HEK293 (cell line): Measurements from ENCODE around the gene SERAC1.

Experiments used
- CTCF ChIA-PET: fragments of 350-600 bp; formaldehyde crosslinking; extraction: SDS; loops from one replicate; lab custom pipeline; 2021; ENCODE audit warnings: antibody characterized with exemption; lab: Yijun Ruan, JAX
- POLR2A ChIA-PET: fragments of 300-600 bp; formaldehyde crosslinking; extraction: SDS; loops from one replicate; lab custom pipeline; 2020; ENCODE audit warnings: antibody characterized with exemption, inconsistent platforms; lab: Yijun Ruan, JAX
- H3K27ac ChIP-seq: fragments of 200-500 bp; sonication (Bioruptor generic); 2 replicates; pipeline ENCODE4 v1.5.1; 2014; ENCODE audit warnings: low read depth, low read length, control low read depth, inconsistent platforms; ENCODE audit errors: extremely low read depth
- H3K36me3 ChIP-seq, 2 experiments: fragments of 200-500 bp in 1 of 2; sonication (Bioruptor generic) in 1 of 2; 1 replicate in 1 of 2; 2 replicates in 1 of 2; pipeline ENCODE4 v1.5.1; 2014 to 2017; ENCODE audit warnings: inconsistent platforms in 2 of 2, low read length in 2 of 2; ENCODE audit not compliant: control insufficient read depth in 2 of 2, insufficient read depth in 1 of 2
- H3K4me1 ChIP-seq: fragments of 200-500 bp; sonication (Bioruptor generic); 2 replicates; pipeline ENCODE4 v1.5.1; 2014; ENCODE audit warnings: mild to moderate bottlenecking, low read length, inconsistent platforms; ENCODE audit not compliant: control insufficient read depth, insufficient read depth
- H3K4me3 ChIP-seq: 2 replicates; pipeline ENCODE4 v1.5.1; 2011; ENCODE audit warnings: low read depth, mild to moderate bottlenecking, control low read depth, low read length, moderate library complexity
- H3K9me3 ChIP-seq: fragments of 200-500 bp; sonication (Bioruptor generic); 2 replicates; pipeline ENCODE4 v1.5.1; 2014; ENCODE audit warnings: low read depth, low read length, inconsistent platforms; ENCODE audit not compliant: control insufficient read depth, insufficient read depth
- CTCF ChIP-seq: fragments of 450-650 bp; formaldehyde crosslinking; IDR thresholded peaks from 2 replicates; pipeline ENCODE4 v1.5.1; 2016; ENCODE audit warnings: missing biosample characterization, missing genetic modification characterization
- KLF1 ChIP-seq: fragments of 450-650 bp; formaldehyde crosslinking; IDR thresholded peaks from 2 replicates; pipeline ENCODE4 v1.5.1; 2016; ENCODE audit warnings: missing biosample characterization, missing genetic modification characterization
- KLF17 ChIP-seq: fragments of 450-650 bp; formaldehyde crosslinking; IDR thresholded peaks from 2 replicates; pipeline ENCODE4 v1.5.1; 2016; ENCODE audit warnings: missing biosample characterization, missing genetic modification characterization
- MEIS1 ChIP-seq: sonication (generic); formaldehyde crosslinking; IDR thresholded peaks from 2 replicates; pipeline ENCODE4 v1.8.1; 2022; ENCODE audit warnings: missing genetic modification reagents, mild to moderate bottlenecking, borderline replicate concordance
- OSR2 ChIP-seq: fragments of 450-650 bp; formaldehyde crosslinking; IDR thresholded peaks from 2 replicates; pipeline ENCODE4 v1.5.1; 2016; ENCODE audit warnings: missing biosample characterization, missing genetic modification characterization
- PRDM1 ChIP-seq: fragments of 450-650 bp; formaldehyde crosslinking; IDR thresholded peaks from 2 replicates; pipeline ENCODE4; 2016; ENCODE audit warnings: missing biosample characterization, missing genetic modification characterization
- SCRT2 ChIP-seq: fragments of 450-650 bp; formaldehyde crosslinking; IDR thresholded peaks from 2 replicates; pipeline ENCODE4 v1.5.1; 2016; ENCODE audit warnings: missing biosample characterization, missing genetic modification characterization
- TRIM28 ChIP-seq: IDR thresholded peaks from 2 replicates; pipeline ENCODE4 v1.6.1; 2011; ENCODE audit warnings: low read length, control low read depth, borderline replicate concordance
- ZBTB49 ChIP-seq: fragments of 450-650 bp; formaldehyde crosslinking; IDR thresholded peaks from 2 replicates; pipeline ENCODE4 v1.5.1; 2016; ENCODE audit warnings: missing biosample characterization, missing genetic modification characterization, low read depth
- ZNF155 ChIP-seq: fragments of 450-650 bp; formaldehyde crosslinking; IDR thresholded peaks from 2 replicates; pipeline ENCODE4 v1.5.1; 2016; ENCODE audit warnings: missing biosample characterization, missing genetic modification characterization
- ZNF16 ChIP-seq: fragments of 450-650 bp; formaldehyde crosslinking; IDR thresholded peaks from 2 replicates; pipeline ENCODE4 v1.5.1; 2016; ENCODE audit warnings: low read depth, missing biosample characterization, missing genetic modification characterization
- ZNF324 ChIP-seq: fragments of 450-650 bp; formaldehyde crosslinking; IDR thresholded peaks from 2 replicates; pipeline ENCODE4 v1.5.1; 2016; ENCODE audit warnings: missing biosample characterization, missing genetic modification characterization
- ZNF341 ChIP-seq: fragments of 450-650 bp; formaldehyde crosslinking; IDR thresholded peaks from 2 replicates; pipeline ENCODE4; 2016; ENCODE audit warnings: low read depth, missing biosample characterization, missing genetic modification characterization
- ZNF423 ChIP-seq: fragments of 450-650 bp; formaldehyde crosslinking; IDR thresholded peaks from 2 replicates; pipeline ENCODE4 v1.5.1; 2016; ENCODE audit warnings: missing biosample characterization, missing genetic modification characterization
- ZNF544 ChIP-seq: fragments of 450-650 bp; formaldehyde crosslinking; IDR thresholded peaks from 2 replicates; pipeline ENCODE4 v1.5.0; 2017; ENCODE audit warnings: missing biosample characterization, missing genetic modification characterization
- ZNF549 ChIP-seq: fragments of 450-650 bp; IDR thresholded peaks from 2 replicates; pipeline ENCODE4 v1.5.1; 2018; ENCODE audit warnings: missing biosample characterization, missing genetic modification characterization, mild to moderate bottlenecking, inconsistent platforms, moderate library complexity
- ZSCAN23 ChIP-seq: fragments of 450-650 bp; formaldehyde crosslinking; IDR thresholded peaks from 2 replicates; pipeline ENCODE4 v1.5.1; 2016; ENCODE audit warnings: missing biosample characterization, missing genetic modification characterization
- TF ChIP-seq, protein P1 (sequence below): fragments of 450-650 bp; formaldehyde crosslinking; IDR thresholded peaks from 2 replicates; pipeline ENCODE4 v1.5.1; 2016; ENCODE audit warnings: missing biosample characterization, missing genetic modification characterization, borderline replicate concordance
- TF ChIP-seq, protein P2 (sequence below): fragments of 450-650 bp; formaldehyde crosslinking; IDR thresholded peaks from 2 replicates; pipeline ENCODE4 v1.5.1; 2016; ENCODE audit warnings: missing biosample characterization, missing genetic modification characterization

SERAC1 gene

GRCh38 chr6:158095671-158096070 lies 72.4 kb downstream of the SERAC1 start:
- Histone ChIP-seq H3K36me3 (peaks cover 9 to 58% of the 10 kb centered on the region in 2 experiments; a peak in 2 of 3 replicates), H3K27ac (no peak overlapping the region), H3K4me1 (no peaks in the 10 kb centered on the region), H3K9me3 (no peaks in the 10 kb centered on the region), H3K4me3 (no peak overlapping the region)
- TF ChIP-seq ZNF549 (tag by site-specific recombination), result no peak
- TF ChIP-seq ZNF155 (tag by site-specific recombination), result no peak
- no peak for TF ChIP-seq ZNF544 (tag by site-specific recombination)
- TF ChIP-seq OSR2 (tag by site-specific recombination), result no peak
- TF ChIP-seq, protein P1, sequence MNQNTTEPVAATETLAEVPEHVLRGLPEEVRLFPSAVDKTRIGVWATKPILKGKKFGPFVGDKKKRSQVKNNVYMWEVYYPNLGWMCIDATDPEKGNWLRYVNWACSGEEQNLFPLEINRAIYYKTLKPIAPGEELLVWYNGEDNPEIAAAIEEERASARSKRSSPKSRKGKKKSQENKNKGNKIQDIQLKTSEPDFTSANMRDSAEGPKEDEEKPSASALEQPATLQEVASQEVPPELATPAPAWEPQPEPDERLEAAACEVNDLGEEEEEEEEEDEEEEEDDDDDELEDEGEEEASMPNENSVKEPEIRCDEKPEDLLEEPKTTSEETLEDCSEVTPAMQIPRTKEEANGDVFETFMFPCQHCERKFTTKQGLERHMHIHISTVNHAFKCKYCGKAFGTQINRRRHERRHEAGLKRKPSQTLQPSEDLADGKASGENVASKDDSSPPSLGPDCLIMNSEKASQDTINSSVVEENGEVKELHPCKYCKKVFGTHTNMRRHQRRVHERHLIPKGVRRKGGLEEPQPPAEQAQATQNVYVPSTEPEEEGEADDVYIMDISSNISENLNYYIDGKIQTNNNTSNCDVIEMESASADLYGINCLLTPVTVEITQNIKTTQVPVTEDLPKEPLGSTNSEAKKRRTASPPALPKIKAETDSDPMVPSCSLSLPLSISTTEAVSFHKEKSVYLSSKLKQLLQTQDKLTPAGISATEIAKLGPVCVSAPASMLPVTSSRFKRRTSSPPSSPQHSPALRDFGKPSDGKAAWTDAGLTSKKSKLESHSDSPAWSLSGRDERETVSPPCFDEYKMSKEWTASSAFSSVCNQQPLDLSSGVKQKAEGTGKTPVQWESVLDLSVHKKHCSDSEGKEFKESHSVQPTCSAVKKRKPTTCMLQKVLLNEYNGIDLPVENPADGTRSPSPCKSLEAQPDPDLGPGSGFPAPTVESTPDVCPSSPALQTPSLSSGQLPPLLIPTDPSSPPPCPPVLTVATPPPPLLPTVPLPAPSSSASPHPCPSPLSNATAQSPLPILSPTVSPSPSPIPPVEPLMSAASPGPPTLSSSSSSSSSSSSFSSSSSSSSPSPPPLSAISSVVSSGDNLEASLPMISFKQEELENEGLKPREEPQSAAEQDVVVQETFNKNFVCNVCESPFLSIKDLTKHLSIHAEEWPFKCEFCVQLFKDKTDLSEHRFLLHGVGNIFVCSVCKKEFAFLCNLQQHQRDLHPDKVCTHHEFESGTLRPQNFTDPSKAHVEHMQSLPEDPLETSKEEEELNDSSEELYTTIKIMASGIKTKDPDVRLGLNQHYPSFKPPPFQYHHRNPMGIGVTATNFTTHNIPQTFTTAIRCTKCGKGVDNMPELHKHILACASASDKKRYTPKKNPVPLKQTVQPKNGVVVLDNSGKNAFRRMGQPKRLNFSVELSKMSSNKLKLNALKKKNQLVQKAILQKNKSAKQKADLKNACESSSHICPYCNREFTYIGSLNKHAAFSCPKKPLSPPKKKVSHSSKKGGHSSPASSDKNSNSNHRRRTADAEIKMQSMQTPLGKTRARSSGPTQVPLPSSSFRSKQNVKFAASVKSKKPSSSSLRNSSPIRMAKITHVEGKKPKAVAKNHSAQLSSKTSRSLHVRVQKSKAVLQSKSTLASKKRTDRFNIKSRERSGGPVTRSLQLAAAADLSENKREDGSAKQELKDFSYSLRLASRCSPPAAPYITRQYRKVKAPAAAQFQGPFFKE (tag by site-specific recombination), result no peak
- no peak for TF ChIP-seq ZNF423 (tag by site-specific recombination)
- TF ChIP-seq, protein P2, sequence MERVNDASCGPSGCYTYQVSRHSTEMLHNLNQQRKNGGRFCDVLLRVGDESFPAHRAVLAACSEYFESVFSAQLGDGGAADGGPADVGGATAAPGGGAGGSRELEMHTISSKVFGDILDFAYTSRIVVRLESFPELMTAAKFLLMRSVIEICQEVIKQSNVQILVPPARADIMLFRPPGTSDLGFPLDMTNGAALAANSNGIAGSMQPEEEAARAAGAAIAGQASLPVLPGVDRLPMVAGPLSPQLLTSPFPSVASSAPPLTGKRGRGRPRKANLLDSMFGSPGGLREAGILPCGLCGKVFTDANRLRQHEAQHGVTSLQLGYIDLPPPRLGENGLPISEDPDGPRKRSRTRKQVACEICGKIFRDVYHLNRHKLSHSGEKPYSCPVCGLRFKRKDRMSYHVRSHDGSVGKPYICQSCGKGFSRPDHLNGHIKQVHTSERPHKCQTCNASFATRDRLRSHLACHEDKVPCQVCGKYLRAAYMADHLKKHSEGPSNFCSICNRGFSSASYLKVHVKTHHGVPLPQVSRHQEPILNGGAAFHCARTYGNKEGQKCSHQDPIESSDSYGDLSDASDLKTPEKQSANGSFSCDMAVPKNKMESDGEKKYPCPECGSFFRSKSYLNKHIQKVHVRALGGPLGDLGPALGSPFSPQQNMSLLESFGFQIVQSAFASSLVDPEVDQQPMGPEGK (tag by site-specific recombination), result no peak
- TF ChIP-seq ZNF16 (tag by site-specific recombination), result no peak
- TF ChIP-seq KLF17 (tag by site-specific recombination), result no peak
- ChIA-PET CTCF (no interaction called here), POLR2A (no interaction called here)

GRCh38 chr6:158095031-158095430 lies 73.0 kb downstream of the SERAC1 start:
- Histone ChIP-seq H3K27ac (no peak overlapping the region), H3K4me3 (no peak overlapping the region), H3K4me1 (no peaks in the 10 kb centered on the region), H3K9me3 (no peaks in the 10 kb centered on the region), H3K36me3 (peaks cover 14 to 63% of the 10 kb centered on the region in 2 experiments; a peak in 2 of 3 replicates)
- TF ChIP-seq ZSCAN23 (tag by site-specific recombination), result no peak
- no peak for TF ChIP-seq ZNF341 (tag by site-specific recombination)
- CTCF ChIA-PET, result no interaction called here
- POLR2A ChIA-PET, result interaction anchor here (0.7 kb wide), 1 partner anchor 11 kb away, joined by 3 read pairs; no protein-coding TSS in a partner anchor

DNA sequence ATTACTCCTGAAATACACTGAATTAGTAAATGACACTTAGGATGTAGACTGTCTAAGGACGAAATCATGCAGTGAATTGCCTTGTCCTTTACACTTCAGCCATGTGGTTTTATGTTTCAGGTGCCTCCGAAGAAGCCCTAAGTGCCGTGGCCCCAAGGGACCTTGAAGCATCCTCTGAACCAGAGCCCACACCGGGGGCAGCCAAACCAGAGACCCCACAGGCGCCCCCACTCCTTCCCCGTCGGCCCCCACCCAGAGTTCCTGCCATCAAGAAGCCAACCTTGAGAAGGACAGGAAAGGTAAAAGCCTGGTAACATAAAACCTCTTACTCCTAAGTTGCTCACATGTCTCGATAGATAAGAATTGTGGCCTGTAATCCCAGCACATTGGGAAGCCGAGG lies 75.3 kb downstream of the SERAC1 start:
- Histone ChIP-seq H3K9me3 (no peaks in the 10 kb centered on the region), H3K27ac (no peak overlapping the region), H3K4me3 (no peak overlapping the region), H3K36me3 (peaks cover 14 to 79% of the 10 kb centered on the region in 2 experiments; a peak in 2 of 3 replicates), H3K4me1 (no peaks in the 10 kb centered on the region)
- CTCF ChIA-PET, result no interaction called here
- POLR2A ChIA-PET, result no interaction called here
- TF ChIP-seq ZNF324 (tag by site-specific recombination) (no peak), TRIM28 (no peak), ZBTB49 (tag by site-specific recombination) (no peak), MEIS1 (no peak), PRDM1 (no peak), KLF1 (no peak), CTCF (tag by site-specific recombination) (no peak), SCRT2 (tag by site-specific recombination) (no peak)
